Activated CD4-positive, CD25-positive, alpha-beta regulatory T cell treated with anti-CD3 and anti-CD28 coated beads, Interleukin-2, amount 50 U/mL, for 24 hours (primary cell): ENCODE data around the gene ADCY10.
A peak's percentile ranks its signal among the peaks of the same experiment; 100 is the strongest.
"Not testable (repeated sequence)": the region's sequence is repeated elsewhere in the genome, so short reads cannot be mapped to it uniquely, and the experiment has no call there.

ENCODE experiments used
- ATAC-seq, 2 donors: fragments of 150-1000 bp; cut with Tn5 transposase; one replicate each; pipeline ENCODE4 v1.10.0; 2021; ENCODE audit warnings: mild to moderate bottlenecking in 1 of 2, moderate library complexity in 1 of 2

Gene ADCY10

GRCh38 chr1:167927046-167927754, 13.3 kb upstream of the ADCY10 start:
- ATAC-seq, result no peak

- no peak for ATAC-seq
These were observed 12.6 kb upstream of the ADCY10 start for GRCh38 chr1:167926486-167926997.

GRCh38 chr1:167924543-167925231, 10.8 kb upstream of the ADCY10 start:
- no peak for ATAC-seq

DNA sequence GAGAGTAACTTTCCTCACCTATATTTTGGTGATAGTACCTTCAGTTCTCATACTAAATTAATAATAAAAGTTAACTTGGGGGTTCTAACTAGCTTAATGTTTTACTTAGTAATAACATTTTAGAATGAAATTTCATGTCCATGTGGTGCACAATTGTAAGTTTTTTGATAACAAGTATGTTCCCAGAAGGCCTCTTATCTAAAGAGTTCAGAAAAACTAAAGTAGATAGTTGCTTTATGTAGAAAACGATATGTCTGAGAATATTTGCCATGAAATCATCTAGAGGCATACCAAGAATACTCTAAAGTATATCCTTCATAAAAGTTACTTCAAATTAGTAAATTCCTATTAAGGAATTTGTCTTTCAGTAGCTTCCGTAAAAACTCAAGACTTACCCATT, 10.2 kb upstream of the ADCY10 start:
- no peak for ATAC-seq

DNA sequence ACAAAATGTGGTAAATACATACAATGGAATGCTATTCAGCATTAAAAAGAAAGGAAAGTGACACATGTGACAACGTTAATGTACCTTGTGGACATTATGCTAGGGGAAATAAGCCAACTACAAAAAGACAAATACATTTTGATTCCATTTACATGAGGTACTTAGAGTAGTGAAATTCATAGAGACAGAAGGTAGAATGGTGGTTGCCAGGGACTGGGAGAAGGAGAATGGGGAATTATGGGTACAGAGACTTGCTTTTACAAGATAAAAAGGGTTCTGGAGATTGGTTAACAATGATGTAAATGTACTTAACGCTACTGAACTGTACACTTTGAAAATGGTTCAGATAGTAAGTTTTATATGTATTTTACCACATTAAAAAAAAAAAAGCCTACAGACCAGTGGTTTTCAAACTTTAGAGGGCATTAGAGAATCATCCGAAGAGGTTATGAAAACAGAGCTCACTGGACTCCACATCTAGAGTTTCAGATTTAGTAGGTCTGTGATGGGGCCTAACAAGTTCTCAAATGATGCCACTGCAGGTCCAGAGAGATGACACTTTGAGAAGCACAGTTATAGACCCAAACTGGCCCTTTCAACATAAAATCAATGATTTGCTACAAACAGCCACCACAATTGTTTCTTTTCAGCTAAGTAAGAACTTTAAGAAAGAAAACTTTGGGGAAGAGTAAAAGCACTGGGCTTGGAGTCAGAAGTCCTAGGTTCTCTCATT, 9.6 kb upstream of the ADCY10 start:
- ATAC-seq, result no peak

GRCh38 chr1:167922611-167923074, 8.7 kb upstream of the ADCY10 start:
- no peak for ATAC-seq

DNA sequence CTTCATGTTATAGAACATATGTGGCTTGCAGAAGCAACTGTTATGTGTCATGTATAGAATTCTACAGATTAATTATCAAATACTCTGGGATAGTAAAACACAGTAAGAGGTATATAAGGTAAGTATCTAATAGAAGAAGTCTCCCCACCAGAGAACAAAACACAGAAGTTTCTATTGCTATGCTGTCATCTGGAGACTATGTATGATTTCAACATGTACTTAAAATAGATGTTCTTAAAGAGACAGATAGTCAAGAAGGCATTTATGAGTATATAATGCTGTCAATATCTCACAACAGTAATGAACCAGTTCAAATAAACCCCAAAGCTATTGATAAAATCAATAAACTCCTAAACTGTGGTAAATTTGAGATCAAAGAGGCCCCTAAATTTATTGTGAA, 8.1 kb upstream of the ADCY10 start:
- no peak for ATAC-seq

DNA sequence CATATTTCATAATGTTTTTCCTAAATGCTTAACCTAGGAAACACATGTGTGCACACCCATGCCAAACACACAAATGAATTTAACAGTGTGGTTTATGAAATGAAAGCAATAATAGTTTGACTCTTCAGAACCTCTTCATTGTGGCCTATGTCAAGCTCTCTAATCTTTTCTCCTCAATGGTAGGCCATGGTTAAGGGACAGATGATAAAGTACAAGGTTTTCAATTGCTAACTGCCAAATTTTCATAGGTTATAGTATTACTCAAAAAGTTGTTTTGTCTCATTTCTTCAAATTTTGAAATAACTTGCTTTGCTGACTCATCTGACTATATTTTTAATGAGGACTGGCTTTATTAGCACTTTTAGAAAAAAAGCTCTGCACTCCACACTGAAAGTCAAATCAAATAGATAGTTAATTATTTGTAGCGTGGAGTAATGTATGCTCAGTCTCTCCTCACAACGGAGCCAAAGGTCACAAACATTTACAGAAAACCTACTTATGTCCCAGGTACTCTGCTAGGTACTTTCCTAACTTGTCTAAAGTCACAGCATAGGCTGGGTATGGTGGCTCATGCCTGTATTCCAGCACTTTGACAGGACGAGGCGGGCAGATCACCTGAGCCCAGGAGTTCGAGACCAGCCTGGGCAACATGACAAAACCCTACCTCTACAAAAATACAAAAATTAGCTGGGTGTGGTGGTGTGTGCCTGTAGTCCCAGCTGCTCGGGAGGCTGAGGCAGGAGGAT, 3.0 kb upstream of the ADCY10 start:
- peak in 1 of 2 donors; percentile 38 for ATAC-seq

GRCh38 chr1:167915569-167915968, 1.6 kb upstream of the ADCY10 start:
- no peak for ATAC-seq

GRCh38 chr1:167912294-167912693, 1.6 kb downstream of the ADCY10 start:
- no peak for ATAC-seq

- ATAC-seq, result no peak
These were observed 2.5 kb downstream of the ADCY10 start for GRCh38 chr1:167911413-167911812.

- ATAC-seq, result no peak
These were observed 3.4 kb downstream of the ADCY10 start for GRCh38 chr1:167910530-167910929.

GRCh38 chr1:167909691-167910180, 4.2 kb downstream of the ADCY10 start:
- ATAC-seq, result no peak

DNA sequence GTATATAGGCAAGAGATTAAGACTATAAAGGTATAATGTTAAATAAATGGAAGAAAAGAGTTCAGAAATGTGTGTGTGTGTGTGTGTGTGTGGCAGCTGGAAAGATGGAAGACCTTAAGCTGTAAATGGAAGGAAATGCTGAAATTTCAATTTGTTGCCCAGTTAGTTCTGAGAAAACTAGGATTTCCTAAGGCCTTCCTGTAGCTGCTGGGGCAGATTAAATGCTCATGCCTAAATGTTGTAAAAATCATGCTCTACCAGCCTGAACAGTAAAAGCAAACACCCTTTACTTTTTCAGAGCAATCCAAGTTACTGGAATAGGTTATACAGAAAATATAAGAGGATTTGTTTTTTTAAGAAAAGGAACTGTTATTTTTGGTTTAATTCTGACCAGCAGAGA, 8.3 kb downstream of the ADCY10 start:
- ATAC-seq, result no peak

GRCh38 chr1:167905182-167905581, 8.8 kb downstream of the ADCY10 start:
- ATAC-seq, result no peak

DNA sequence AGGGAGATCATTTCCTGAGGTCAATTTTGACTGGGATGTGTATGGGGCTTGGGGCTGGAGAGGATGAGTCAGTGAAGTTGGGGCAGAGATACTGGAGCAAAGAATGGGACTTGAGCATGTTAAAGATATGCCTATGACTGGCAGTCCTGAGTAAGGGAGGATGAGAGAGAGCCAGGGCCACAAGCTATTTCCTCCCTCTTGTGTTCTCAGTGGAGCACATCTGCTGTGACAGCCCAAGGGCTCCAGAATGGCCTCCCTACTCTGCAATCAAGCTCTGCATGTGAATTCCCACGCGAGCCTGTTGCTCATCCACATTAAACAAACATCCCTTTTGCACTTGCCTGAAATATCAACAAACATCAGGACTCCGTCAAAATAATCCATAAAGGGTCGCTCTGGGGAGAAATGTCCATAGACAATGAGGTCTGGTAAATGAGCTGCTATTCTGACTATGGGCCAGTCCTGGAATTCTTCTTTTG, 9.2 kb downstream of the ADCY10 start:
- ATAC-seq, result no peak

GRCh38 chr1:167900907-167901306, 13.0 kb downstream of the ADCY10 start:
- ATAC-seq, result no peak

- no peak for ATAC-seq
These were observed 14.7 kb downstream of the ADCY10 start for GRCh38 chr1:167899253-167899681.

DNA sequence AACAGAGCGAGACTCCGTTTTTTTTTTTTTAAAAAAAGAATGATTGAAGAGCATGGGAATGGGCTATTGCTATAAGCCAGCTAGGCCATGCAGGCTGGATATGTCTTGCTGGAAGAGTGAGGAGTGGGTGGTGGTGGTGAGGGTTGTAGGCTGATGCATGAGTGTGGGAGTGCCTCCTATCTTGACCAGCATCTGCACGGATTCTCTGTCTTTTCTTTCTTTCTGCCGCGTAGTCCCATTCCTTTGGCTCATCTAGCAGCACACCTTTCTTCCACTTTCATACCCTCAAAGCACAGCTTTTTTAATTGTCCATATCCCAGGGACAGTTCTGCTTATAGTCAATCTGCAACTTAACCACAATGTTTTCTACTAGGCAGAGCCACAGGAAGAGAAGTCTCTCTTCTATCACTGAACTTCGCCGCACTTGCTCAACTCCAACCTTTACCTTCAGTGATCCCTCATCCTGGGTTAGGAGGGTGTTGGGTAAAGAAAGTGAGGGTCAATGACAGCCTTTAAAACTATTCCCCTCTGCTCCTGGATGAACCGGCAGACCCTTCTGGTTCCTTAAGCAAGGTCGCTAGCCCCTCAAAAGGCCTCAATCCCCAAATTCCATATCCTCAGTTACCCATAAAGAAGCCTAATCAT, 15.2 kb downstream of the ADCY10 start:
- ATAC-seq, result no peak

- ATAC-seq, result no peak
These were observed 20.1 kb downstream of the ADCY10 start for GRCh38 chr1:167893798-167894197.

GRCh38 chr1:167890400-167890799, 23.5 kb downstream of the ADCY10 start:
- no peak for ATAC-seq

GRCh38 chr1:167887187-167887586, 26.7 kb downstream of the ADCY10 start:
- not testable (repeated sequence) for ATAC-seq
